CD4-positive, alpha-beta T cell (primary cell): ENCODE measurements around the gene PLCD1. TPM values are rescaled to one million over a fixed set of nuclear protein-coding genes. Genes with fewer than 3 reads are reported as not detected.

Experiments used
- ATAC-seq: fragments of 200-7000 bp; cut with Tn5 transposase; one replicate; pipeline ENCODE4 v1.10.0; 2022; ENCODE audit warnings: mild to moderate bottlenecking; ENCODE audit not compliant: poor library complexity
- CTCF ChIA-PET: fragments of 350-600 bp; sonication (Branson Sonifier 250); formaldehyde crosslinking; loops from one replicate; lab custom pipeline; 2021; ENCODE audit warnings: antibody characterized with exemption, inconsistent platforms; lab: Charles Lee
- POLR2A ChIA-PET: fragments of 350-600 bp; sonication (Branson Sonifier 250); formaldehyde crosslinking; loops from one replicate; lab custom pipeline; 2021; ENCODE audit warnings: antibody characterized with exemption, inconsistent platforms; lab: Charles Lee
- DNase-seq, 14 experiments: peaks; one replicate each; pipeline ENCODE4 v3.0.0-alpha.2; 2013 to 2020; ENCODE audit warnings: mixed read lengths in 2 of 14
- H3K27ac ChIP-seq, 2 donors: one replicate each; pipeline versions ENCODE4 v1.5.1 to v1.7.0; 2013; ENCODE audit warnings: low read length in 2 of 2, low read depth in 1 of 2, mild to moderate bottlenecking in 1 of 2
- H3K27me3 ChIP-seq, 2 experiments: 1 replicate in 1 of 2; 2 replicates in 1 of 2; pipeline versions ENCODE4 v1.6.1 to v1.7.0; 2013; ENCODE audit warnings: low read length in 2 of 2, control low read depth in 1 of 2, mild to moderate bottlenecking in 1 of 2, moderate library complexity in 1 of 2; ENCODE audit not compliant: insufficient read depth in 2 of 2, control insufficient read depth in 1 of 2
- H3K36me3 ChIP-seq: one replicate; pipeline ENCODE4 v1.6.1; 2013; ENCODE audit warnings: low read length, control low read depth; ENCODE audit not compliant: insufficient read depth
- H3K4me1 ChIP-seq: one replicate; pipeline ENCODE4 v1.6.1; 2013; ENCODE audit warnings: low read length, control low read depth; ENCODE audit not compliant: insufficient read depth
- H3K4me3 ChIP-seq: one replicate; pipeline ENCODE4 v1.5.1; 2013; ENCODE audit warnings: mild to moderate bottlenecking, low read length, moderate library complexity
- H3K9me3 ChIP-seq, 2 experiments: 1 replicate in 1 of 2; 2 replicates in 1 of 2; pipeline versions ENCODE4 v1.6.1 to v1.7.0; 2013; ENCODE audit warnings: low read length in 2 of 2, mild to moderate bottlenecking in 2 of 2, control low read depth in 1 of 2, moderate library complexity in 1 of 2; ENCODE audit not compliant: control insufficient read depth in 1 of 2, insufficient read depth in 1 of 2
- H3K27ac Mint-ChIP-seq: one replicate; pipeline ENCODE4 v1.8.0; 2020; ENCODE audit warnings: mixed read lengths
- H3K27me3 Mint-ChIP-seq: one replicate; pipeline ENCODE4 v1.8.0; 2021; ENCODE audit warnings: mixed read lengths
- H3K36me3 Mint-ChIP-seq: one replicate; pipeline ENCODE4 v1.8.0; 2021; ENCODE audit warnings: low read depth, mixed read lengths
- H3K4me1 Mint-ChIP-seq: one replicate; pipeline ENCODE4 v1.8.0; 2021; ENCODE audit warnings: low read depth, mixed read lengths
- H3K4me3 Mint-ChIP-seq: one replicate; pipeline ENCODE4 v1.8.0; 2020; ENCODE audit warnings: mild to moderate bottlenecking, mixed read lengths
- H3K9me3 Mint-ChIP-seq: one replicate; pipeline ENCODE4 v1.8.0; 2020; ENCODE audit warnings: mixed read lengths
- CTCF ChIP-seq: fragments of 200-600 bp; IDR thresholded peaks from one replicate; pipeline ENCODE4 v1.8.0; 2022; ENCODE audit warnings: antibody characterized with exemption, mild to moderate bottlenecking
- intact Hi-C, 2 experiments: fragments of 100-400 bp; cut with DNase I in 1 of 2; cut with micrococcal nuclease in 1 of 2; formaldehyde crosslinking; loops; one replicate each; pipeline versions ENCODE4 v1.15.1 to v1.9.0; 2023 to 2025; cut with DNase I, micrococcal nuclease
- total RNA-seq, 174 experiments: library from RNA in 2 of 174; stranded (reverse) in 2 of 174; gene quantifications; one replicate each; pipeline ENCODE4 v1.2.3 and lab custom pipeline; 2021 to 2026

PLCD1 gene
- total RNA-seq, 2 experiments from 2014 or later: 67.0 to 69.8 TPM

- ATAC-seq: no peak
- no peak for TF ChIP-seq CTCF
- no peak overlapping the region for H3K27ac Mint-ChIP-seq
- Histone ChIP-seq H3K9me3 (no peaks in the 10 kb centered on the region), H3K4me3 (no peak overlapping the region), H3K27me3 (no peaks in the 10 kb centered on the region), H3K36me3 (no peaks in the 10 kb centered on the region), H3K4me1 (no peaks in the 10 kb centered on the region), H3K27ac (no peak overlapping the region)
- ChIA-PET CTCF (no interaction called here), POLR2A (no interaction called here)
- no peaks in the 10 kb centered on the region for H3K4me1 Mint-ChIP-seq
- no peaks in the 10 kb centered on the region for H3K9me3 Mint-ChIP-seq
- H3K4me3 Mint-ChIP-seq: no peak overlapping the region
- intact Hi-C loops: no loop called here
- peaks cover 7% of the 10 kb centered on the region for H3K36me3 Mint-ChIP-seq
- no peaks in the 10 kb centered on the region for H3K27me3 Mint-ChIP-seq
- DNase-seq: no peak
These were observed 17.4 kb upstream of the PLCD1 start for GRCh38 chr3:38046821-38047220.

- intact Hi-C loops: no loop called here
These were observed 16.6 kb upstream of the PLCD1 start for GRCh38 chr3:38046027-38046426.

GRCh38 chr3:38043486-38043885 lies 14.0 kb upstream of the PLCD1 start:
- Histone ChIP-seq H3K36me3 (no peaks in the 10 kb centered on the region), H3K27ac (no peak overlapping the region), H3K9me3 (no peaks in the 10 kb centered on the region), H3K4me3 (no peak overlapping the region), H3K4me1 (peaks cover 23% of the 10 kb centered on the region), H3K27me3 (no peaks in the 10 kb centered on the region)
- TF ChIP-seq CTCF: no peak
- intact Hi-C loops: no loop called here
- Mint-ChIP-seq H3K27me3 (no peaks in the 10 kb centered on the region), H3K4me1 (peaks cover 19% of the 10 kb centered on the region), H3K9me3 (peaks cover 2% of the 10 kb centered on the region), H3K27ac (no peak overlapping the region), H3K4me3 (no peak overlapping the region), H3K36me3 (peaks cover 4% of the 10 kb centered on the region)
- no peak for ATAC-seq
- ChIA-PET CTCF (interaction anchor here (0.7 kb wide), 1 partner anchor 47 kb away, joined by 3 read pairs; no protein-coding TSS in a partner anchor), POLR2A (no interaction called here)
- DNase-seq: no peak

More at GRCh38 chr3:38046027-38046426, 16.6 kb upstream of the PLCD1 start:
- H3K27ac ChIP-seq: no peak overlapping the region
- peaks cover 4% of the 10 kb centered on the region for H3K36me3 Mint-ChIP-seq
- no peaks in the 10 kb centered on the region for H3K36me3 ChIP-seq
- no peaks in the 10 kb centered on the region for H3K4me1 Mint-ChIP-seq
- no peak overlapping the region for H3K4me3 Mint-ChIP-seq
- no peaks in the 10 kb centered on the region for H3K9me3 ChIP-seq
- no peak for TF ChIP-seq CTCF
- H3K27me3 Mint-ChIP-seq: no peaks in the 10 kb centered on the region
- no peak overlapping the region for H3K4me3 ChIP-seq
- H3K4me1 ChIP-seq: no peaks in the 10 kb centered on the region
- ChIA-PET CTCF (no interaction called here), POLR2A (no interaction called here)
- H3K27ac Mint-ChIP-seq: no peak overlapping the region
- ATAC-seq (no peak), DNase-seq (no peak)
- no peaks in the 10 kb centered on the region for H3K27me3 ChIP-seq
- no peaks in the 10 kb centered on the region for H3K9me3 Mint-ChIP-seq
